Hepatic stellate cell (primary cell): Measurements from ENCODE around the gene STK36.
A peak's percentile ranks its signal among the peaks of the same experiment; 100 is the strongest.

Source experiments
- DNase-seq: peaks from one replicate; pipeline ENCODE4 v3.0.0; 2011; ENCODE audit warnings: low spot score

The STK36 gene

GRCh38 chr2:218659988-218660358 is 11.9 kb upstream of the STK36 start:
- DNase-seq = peak; percentile 43

- DNase-seq = no peak
These were observed 9.5 kb upstream of the STK36 start for GRCh38 chr2:218662377-218662776.

DNA sequence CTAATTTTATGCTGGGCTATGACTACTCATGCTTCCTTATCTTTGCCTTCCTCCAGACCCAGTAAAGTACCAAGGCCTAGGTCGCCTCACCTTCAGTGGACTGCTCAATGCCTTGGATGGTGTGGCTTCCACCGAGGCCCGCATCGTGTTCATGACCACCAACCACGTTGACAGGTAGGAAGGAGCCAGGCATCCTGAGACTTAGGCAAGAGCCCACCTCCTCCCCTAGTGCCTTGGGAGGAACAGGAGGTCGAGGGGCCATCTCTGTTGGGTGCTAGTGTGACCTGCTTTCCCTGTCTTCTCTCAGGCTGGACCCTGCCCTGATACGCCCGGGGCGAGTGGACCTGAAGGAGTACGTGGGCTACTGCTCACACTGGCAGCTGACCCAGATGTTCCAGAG is 9.1 kb upstream of the STK36 start:
- DNase-seq = no peak

GRCh38 chr2:218663901-218664300 is 8.0 kb upstream of the STK36 start:
- no peak for DNase-seq

DNA sequence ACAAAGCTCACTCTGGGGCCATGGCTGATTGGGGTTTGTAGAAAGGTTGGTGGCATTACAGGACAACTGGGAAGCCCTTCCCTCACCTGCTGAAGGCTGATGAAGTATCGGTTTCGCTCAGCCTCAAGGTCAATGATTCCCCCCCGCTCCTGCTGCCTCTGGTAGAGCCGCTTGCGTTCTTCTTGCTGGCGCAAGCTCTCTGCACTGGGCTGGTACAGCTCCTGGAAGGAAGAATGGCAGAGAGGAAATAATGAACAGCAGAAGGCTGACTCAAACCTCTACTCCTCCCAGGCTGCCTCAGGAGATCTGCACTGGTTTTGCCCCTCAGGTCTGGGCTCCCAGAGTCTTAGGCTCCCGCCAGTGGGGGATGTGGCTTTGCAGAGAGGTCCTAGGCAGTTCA is 7.2 kb upstream of the STK36 start:
- no peak for DNase-seq

DNA sequence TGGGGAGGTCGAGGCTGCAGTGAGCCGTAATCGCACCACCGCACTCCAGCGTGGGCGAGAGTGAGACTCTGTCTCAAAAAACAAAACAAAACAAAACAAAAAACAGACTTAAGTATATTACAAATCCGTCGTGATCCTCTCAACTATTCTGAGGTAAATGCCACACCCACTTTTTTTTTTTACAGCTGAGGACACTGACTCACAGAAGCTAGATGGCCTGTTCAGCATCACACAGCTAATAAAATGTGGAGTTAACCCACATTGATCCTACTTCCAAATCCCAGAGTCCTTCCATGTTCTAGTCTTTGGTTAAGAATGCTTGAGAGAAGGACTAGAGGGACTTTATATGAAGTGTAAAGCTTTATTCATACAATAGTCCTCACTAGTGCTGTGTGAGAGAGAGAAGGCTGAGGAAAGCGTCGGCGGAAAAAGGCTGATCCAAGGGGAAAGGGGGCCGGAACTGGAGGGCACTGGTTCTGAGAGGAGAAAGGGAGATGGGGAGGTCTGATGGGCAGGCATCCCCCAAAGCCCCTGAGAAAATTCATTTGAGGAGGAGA is 711 bp upstream of the STK36 start:
- no peak for DNase-seq

DNA sequence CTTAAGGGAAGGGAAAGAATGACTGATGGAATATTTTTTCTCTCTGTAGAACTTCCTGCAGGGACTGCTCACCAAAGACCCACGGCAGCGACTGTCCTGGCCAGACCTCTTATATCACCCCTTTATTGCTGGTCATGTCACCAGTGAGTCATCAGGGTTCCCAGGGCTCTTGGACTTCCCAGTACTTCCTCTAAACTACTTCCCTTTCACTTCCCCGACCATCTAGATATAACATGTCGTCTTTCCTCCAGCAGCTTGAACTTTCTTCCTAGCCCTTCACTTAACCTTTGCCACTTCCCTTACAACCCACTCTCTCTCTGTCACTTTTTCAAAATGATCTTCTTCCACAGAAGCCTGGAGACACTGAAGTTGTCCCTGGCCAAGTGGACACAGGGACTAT is 7.2 kb downstream of the STK36 start:
- DNase-seq = no peak

DNA sequence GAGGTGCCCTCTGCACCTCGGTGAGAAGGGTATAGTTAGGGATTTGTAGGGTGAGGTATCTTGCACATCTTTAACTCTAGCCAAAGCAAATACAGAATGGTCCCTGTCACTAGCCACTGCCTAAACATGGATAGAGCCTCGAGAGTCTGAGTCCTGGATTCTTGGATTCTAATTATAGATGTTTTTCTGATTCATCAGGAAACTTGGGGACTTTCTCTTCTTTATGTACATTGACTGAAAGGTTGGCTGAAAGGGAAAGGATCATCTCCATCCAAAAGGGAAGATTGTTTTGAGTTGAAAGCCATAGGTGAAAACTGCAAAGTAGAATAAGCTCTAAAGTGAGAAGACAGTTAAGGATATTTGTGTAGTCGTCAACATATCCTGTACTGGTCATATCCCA is 8.2 kb downstream of the STK36 start:
- no peak for DNase-seq

DNA sequence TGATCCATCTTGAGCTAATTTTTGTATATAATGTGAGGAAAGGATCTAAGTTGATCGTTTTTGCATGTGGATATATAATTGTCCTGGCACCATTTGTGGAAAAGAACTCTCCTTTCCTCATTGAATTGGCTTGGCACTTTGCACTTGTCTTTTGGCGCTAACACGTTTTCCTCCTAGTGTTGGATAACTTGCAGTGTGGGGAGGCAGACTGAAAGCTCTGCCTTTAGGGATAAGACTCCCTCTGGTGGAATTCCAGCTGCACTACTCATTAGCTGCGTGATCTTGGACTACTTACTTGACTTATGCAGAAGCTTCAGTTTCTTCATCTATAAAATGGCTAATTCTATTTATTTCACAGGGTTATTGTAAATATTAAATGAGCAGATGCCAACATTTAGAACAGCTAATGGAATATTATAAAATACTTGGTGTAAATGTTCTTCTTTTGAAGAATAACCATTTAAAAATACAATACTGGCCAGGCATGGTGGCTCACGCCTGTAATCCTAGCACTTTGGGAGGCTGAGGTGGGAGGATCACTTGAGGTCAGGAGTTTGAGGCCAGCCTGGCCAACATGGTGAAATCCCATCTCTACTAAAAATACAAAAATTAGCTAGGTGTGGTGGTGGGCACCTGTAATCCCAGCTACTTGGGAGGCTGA is 15.6 kb downstream of the STK36 start:
- DNase-seq = peak; percentile 60

- peak; percentile 50 for DNase-seq
These were observed 19.3 kb downstream of the STK36 start for GRCh38 chr2:218691234-218691633.

- no peak for DNase-seq
These were observed 22.7 kb downstream of the STK36 start for GRCh38 chr2:218694405-218695145.

DNA sequence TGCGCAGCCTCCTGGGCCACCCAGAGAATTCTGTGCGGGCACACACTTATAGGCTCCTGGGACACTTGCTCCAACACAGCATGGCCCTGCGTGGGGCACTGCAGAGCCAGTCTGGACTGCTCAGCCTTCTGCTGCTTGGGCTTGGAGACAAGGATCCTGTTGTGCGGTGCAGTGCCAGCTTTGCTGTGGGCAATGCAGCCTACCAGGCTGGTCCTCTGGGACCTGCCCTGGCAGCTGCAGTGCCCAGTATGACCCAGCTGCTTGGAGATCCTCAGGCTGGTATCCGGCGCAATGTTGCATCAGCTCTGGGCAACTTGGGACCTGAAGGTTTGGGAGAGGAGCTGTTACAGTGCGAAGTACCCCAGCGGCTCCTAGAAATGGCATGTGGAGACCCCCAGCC is 27.0 kb downstream of the STK36 start:
- no peak for DNase-seq

- no peak for DNase-seq
These were observed 29.9 kb downstream of the STK36 start for GRCh38 chr2:218701806-218702205.

DNA sequence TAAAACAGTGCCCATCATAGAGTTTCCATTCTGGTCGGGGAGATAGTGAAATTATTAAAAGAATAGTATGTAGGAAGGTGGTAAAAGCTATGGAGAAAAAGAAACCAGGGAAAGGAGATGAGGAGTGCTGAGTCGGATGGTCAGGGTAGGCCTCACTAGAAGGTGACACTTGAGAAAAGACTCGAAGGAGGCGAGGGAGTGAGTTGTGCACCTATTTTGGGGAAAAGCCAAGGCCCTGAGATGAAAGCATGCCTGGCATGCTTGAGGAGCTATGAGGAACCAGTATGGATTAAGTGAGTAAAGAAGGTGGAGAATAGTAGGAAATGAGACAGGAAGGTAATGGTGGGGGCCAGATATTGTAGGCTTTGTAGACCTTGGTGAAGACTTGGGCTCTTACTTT is 31.5 kb downstream of the STK36 start:
- no peak for DNase-seq

DNA sequence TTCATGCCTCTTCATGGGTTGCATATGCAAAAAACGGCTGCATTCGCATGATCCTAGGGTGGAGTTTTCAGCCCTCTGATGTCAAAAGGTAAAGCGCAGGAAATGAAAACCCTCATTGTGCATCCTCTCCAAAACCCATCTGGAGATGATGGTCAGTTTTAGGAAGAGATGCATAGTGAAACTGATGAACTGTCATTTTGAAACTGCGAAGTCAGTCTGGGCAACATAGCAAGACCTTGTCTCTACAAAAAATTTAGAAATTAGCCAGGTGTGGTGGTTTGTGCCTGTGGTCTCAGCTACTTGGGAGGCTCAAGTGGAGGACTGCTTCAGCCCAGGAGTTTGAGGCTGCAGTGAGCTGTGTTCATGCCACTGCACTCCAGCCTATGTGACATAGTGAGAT is 36.2 kb downstream of the STK36 start:
- no peak for DNase-seq

DNA sequence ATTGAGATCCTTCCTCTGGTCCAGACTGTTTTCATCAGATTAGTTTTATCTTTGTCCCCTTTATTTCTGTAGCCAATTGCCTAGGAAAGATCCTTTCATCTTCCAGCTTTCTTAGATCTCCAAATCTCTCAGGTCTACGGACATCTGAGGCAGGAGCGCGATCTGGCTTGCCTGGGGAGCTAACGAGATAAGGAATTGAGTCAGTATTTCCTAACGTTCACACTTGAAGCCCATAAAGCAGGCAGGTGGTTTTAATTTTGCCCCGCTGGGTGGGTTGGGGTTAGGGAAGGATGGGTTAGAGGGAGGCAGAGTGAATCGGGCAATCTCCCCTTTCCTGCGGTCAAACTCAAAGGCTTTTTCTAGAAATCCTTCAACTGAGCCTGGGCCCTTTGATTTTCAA is 38.0 kb downstream of the STK36 start:
- DNase-seq = no peak

DNA sequence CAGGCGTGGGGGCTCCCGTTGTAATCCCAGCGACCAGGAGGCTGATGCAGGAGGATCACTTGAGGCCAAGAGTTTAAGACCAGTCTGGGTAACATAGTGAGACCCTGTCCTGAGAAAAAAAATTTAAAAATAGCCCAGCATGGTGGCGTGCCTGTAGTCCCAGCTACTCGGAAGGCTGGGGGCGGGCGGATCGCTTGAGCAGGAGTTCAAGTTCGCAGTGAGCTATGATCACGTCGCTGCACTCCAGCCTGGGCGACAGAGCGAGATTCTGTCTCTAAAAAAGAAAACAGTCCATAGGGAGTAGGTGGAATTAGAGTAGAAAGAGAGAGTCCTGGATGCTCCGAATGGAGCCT is 38.4 kb downstream of the STK36 start:
- no peak for DNase-seq

DNA sequence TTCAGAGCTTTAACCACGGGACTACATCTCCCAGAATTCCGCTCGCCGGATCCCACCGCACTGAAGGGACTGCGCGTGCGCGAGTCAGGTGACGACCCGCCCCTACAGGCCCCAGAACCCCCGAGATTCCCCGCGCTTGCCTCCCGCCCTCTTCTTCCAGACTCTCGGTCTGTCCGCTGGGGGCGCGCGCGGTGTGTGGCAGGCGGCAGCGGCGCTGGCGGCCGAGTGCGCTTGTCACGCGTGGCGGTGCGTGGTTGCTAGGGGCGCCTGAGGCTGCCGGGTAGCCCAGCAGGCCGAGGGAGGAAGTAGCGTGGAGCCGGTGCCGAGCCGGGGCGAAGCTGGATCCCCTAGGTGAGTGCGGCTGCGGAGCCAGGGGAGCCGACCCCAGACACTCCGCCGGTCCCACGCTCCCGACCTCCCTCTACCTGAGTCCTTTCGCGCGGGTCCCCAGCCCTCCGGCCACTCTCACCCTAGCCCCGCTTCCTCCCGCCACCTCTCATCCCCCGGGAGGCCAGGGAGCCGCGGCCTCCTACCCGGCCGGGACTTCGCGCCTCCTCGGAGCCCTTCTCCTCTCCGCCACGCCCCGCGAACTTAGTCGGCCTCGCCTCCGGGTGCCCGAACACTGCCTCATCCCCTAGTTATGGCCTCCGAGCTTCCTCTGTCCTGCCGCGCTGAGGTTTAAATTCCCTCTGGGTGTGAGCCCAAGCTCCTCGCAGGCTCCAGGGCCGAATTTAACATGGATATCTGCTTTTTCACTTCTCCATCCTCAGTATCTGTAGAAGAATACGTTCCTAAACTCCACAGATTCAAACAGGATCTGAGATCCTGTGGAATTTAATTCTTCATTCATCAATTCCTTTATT is 39.0 kb downstream of the STK36 start, which contains the start of gene TTLL4:
Gene TTLL4, plus strand, starts transcription at position 149 of the 863 bp plus-strand sequence. CDS start 26,842 bp downstream, outside the sequence.
- DNase-seq = peak; percentile 99

DNA sequence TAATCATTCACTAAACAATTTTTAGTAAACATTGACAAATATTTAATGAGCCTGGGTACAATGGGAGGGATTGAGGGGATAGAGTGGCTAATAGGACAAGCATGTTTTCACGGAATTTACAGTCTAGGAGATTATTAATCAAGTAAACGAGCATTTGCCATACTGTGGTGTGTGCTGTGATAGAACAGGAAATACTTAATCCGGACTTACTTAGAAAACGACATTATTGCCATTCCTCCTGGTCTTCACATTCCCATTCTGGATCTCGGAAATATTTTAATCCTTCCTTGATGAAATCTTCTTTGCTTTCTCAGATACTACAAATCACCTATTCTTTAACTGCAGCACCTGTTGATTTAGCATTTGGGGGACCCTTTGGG is 39.7 kb downstream of the STK36 start:
- peak; percentile 15 for DNase-seq

DNA sequence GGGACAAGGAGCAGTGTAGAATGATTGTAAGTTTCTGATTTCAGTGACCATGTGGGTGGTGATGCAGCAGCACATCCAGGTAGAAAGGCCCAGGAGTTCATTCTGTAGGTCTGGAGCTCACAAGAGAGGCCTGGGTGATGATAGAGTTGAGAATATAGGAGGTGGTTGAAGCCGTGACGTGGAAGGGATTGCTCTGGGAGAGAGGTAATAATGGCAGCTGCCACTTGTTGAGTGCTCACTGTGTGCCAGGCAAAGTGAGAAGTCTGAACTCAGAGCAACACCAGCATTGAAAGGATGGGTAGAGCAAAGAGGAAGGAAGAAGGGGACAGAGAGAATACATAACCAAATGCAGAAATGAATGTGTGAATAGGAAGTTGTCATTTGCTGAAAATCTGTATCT is 42.0 kb downstream of the STK36 start:
- no peak for DNase-seq

DNA sequence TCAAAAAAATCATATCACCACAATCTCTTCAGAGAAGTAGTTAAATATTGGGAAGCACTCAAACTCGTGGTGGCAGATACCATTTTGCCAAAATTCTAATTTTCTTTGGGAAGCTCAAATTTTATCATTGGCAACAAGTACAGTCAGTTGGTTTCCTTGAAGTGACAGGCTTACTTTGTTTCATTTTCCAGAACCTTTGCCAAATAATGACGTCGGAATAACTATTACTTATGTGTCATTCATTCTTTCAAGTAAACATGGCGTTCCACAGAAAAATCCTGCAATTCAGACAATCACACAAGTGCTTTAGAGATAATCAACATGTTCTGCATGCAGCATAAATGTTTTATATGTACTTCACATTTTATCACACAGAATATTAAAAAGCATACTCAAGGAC is 44.2 kb downstream of the STK36 start:
- no peak for DNase-seq

GRCh38 chr2:218717262-218717661 is 45.4 kb downstream of the STK36 start:
- peak; percentile 16 for DNase-seq

DNA sequence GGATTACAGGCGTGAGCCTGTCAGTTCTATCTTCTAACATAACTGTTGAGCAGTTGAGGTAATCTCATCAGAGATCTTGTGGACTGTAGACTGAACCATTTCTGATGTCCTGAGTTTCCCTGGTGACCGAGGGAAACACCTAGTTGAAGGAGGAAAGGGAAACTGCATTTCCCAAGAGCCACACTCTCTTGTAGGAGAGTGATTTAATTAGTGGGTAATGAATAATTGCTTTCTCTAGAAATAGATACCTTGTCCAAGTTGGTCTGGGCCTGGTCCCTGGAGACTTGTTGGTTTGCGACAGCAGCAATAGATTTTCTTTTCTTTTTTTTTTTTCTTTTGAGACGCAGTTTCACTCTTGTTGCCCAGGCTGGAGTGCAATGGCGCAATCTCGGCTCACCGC is 46.2 kb downstream of the STK36 start:
- DNase-seq = no peak
